ENCODE measurements around the gene MICAL3.

The MICAL3 gene

DNA sequence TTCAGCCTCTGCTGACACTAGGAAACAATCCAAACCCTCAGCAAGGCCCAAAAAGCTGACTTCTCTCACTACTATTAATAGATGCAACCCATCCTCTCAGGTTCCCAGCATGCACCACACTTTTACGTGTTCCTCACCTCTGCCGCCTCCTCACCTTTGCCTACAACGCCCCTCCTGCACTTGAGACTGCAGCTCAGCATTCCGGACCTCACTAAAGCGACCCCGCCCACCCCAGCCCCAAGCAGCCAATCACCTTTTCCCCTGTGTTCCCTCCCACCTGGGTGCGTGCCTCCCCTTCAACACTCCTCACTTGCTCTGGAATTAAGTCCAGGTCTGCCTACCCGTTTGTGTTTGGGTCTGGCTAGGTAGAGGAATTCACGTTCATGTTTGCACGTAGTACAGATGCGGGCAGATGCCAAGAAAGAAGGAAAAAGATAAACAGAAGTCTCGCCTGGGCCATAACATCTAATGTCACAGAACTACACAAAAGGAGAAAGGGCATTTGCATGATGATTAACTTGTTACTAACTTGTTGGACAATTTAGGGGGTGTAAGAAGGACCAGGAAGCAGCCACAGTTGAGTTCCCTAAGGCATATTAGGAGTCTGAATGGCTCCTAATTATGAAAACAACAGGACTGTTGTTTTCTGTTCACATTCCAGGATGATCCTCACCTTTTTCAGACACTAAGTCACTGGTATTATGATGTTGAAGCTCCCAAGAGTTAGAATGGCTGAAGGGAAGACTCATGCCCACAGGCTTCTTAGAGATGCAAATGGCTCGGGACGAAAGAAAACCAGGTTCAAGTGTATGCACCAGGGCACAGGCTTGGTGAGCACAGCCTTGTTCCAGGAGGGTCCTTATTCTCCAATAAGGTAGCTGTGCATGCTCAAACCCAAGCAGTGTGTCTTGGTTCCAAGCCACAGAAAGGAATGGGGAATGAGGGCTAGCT, 102.2 kb downstream of the MICAL3 start:
- H3K36me3 ChIP-seq (ENCODE audit: control insufficient read depth in 5 of 5, insufficient read depth in 5 of 5, low read length in 5 of 5): no peaks in the 10 kb centered on the region
- H3K4me1 ChIP-seq (ENCODE audit: control insufficient read depth in 5 of 5, insufficient read depth in 5 of 5, low read length in 5 of 5): peaks cover 5 to 52% (median 50%) of the 10 kb centered on the region in 5 donors
- no peaks in the 10 kb centered on the region for H3K27me3 ChIP-seq (ENCODE audit: control insufficient read depth in 5 of 5, insufficient read depth in 4 of 5, low read length in 5 of 5)
- no peak overlapping the region for H3K27ac ChIP-seq (ENCODE audit: low read depth, low read length)
- H3K4me3 ChIP-seq (ENCODE audit: low read depth in 1 of 5, low read length in 5 of 5): no peak overlapping the region
- H3K9ac ChIP-seq (ENCODE audit: low read length in 5 of 5): no peak overlapping the region
- no peaks in the 10 kb centered on the region for H3K9me3 ChIP-seq (ENCODE audit: control insufficient read depth in 5 of 5, low read length in 5 of 5)

DNA sequence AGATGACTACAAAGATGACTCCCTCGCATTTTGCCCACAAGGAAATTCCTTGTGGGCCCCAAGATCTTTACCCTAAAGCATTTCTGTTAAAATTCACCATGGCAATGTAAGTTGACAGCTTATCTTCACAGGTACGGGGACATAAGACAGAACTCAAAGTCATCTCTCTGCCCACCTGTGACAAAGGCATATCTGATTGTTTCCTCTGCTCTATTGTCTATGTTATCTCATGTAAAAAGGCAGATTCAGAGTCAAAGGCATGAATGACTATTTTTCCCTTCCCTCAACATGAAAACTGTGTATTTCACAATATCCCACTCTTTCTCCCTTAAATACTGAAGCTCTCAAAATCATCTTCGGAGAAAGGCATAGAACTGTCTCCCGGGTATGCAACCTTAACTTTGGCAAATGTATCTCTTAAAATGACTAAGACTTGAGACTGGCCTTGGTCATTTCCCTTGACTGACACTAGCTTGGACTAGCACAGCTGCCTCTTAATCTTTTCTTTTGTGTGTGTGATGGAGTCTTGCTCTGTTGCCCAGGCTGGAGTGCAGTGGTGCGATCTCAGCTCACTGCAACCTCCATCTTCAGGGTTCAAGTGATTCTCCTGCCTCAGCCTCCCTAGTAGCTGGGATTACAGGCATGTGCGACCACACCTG, 103.2 kb downstream of the MICAL3 start:
- H3K27ac ChIP-seq (ENCODE audit: low read depth, low read length): no peak overlapping the region
- peaks cover 5 to 52% (median 50%) of the 10 kb centered on the region in 5 donors for H3K4me1 ChIP-seq (ENCODE audit: control insufficient read depth in 5 of 5, insufficient read depth in 5 of 5, low read length in 5 of 5)
- no peaks in the 10 kb centered on the region for H3K27me3 ChIP-seq (ENCODE audit: control insufficient read depth in 5 of 5, insufficient read depth in 4 of 5, low read length in 5 of 5)
- H3K9me3 ChIP-seq (ENCODE audit: control insufficient read depth in 5 of 5, low read length in 5 of 5): no peaks in the 10 kb centered on the region
- H3K4me3 ChIP-seq (ENCODE audit: low read depth in 1 of 5, low read length in 5 of 5): no peak overlapping the region
- H3K36me3 ChIP-seq (ENCODE audit: control insufficient read depth in 5 of 5, insufficient read depth in 5 of 5, low read length in 5 of 5): no peaks in the 10 kb centered on the region
- H3K9ac ChIP-seq (ENCODE audit: low read length in 5 of 5): no peak overlapping the region

DNA sequence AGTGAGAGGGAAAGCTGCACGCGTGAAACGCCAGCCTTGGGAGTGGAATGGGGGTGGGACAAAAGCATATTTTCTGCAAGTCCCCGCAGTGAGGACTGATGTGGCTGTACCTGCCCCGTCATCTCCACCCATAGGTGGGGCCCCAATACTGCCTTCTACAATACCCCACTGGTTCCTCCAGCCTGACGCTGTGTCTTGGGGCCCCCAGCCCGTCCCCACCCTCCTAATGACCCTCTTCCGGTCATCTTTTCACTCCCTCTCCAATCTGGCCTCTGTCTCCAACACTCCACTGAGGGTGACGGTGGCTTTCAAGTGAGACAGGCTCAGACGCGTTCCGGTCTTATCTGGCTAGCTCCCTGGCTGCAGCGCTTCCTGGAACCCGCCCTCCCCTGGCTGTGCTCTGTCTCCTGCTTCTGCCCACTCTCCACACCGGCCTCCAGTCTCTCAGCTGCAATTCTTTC, 104.2 kb downstream of the MICAL3 start:
- H3K4me3 ChIP-seq (ENCODE audit: low read depth in 1 of 5, low read length in 5 of 5): no peak overlapping the region
- H3K36me3 ChIP-seq (ENCODE audit: control insufficient read depth in 5 of 5, insufficient read depth in 5 of 5, low read length in 5 of 5): no peaks in the 10 kb centered on the region
- no peaks in the 10 kb centered on the region for H3K9me3 ChIP-seq (ENCODE audit: control insufficient read depth in 5 of 5, low read length in 5 of 5)
- no peak overlapping the region for H3K9ac ChIP-seq (ENCODE audit: low read length in 5 of 5)
- H3K27me3 ChIP-seq (ENCODE audit: control insufficient read depth in 5 of 5, insufficient read depth in 4 of 5, low read length in 5 of 5): no peaks in the 10 kb centered on the region
- no peak overlapping the region for H3K27ac ChIP-seq (ENCODE audit: low read depth, low read length)
- peaks cover 5 to 47% (median 45%) of the 10 kb centered on the region in 5 donors for H3K4me1 ChIP-seq (ENCODE audit: control insufficient read depth in 5 of 5, insufficient read depth in 5 of 5, low read length in 5 of 5)

DNA sequence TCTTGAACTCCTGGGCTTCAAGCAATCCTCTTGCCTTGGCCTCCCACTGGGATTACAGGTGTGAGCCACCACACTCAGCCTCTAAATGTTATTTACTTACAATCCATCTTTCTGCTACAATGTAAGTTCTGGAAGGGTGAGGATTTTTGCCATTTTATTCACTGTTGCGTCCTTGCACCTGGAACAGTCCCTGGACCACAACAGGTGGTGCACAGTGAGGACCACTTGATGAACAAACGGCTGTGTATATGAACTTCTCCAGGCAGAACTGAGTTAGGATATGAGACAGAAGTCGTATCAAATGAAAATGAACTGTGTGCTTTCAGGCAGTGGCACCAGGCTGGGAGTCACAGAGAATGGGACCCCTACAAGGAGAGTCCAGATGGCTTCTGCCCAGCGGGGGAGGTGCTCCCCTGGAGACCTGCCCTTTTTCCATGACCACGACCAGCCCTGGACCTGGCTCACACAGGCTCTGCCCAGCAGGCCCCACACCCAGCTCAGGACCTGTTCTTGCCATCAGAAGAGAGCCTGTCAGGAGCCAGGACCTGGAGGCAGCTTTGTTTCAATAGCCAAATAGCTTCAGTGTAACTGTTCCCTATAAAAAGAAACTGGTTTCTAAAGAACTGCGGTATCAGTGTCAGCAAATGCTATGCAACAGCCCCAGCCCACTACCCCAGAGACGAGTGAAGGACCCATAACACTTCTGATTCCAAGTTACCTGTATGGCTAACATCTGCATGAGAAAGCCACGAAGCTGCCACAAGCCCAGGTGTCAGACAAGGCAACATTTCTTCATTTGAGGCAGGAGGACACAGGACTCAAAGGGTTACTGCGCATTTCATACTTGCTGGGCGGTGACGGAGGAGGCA, 104.9 kb downstream of the MICAL3 start:
- no peaks in the 10 kb centered on the region for H3K27me3 ChIP-seq (ENCODE audit: control insufficient read depth in 5 of 5, insufficient read depth in 4 of 5, low read length in 5 of 5)
- H3K9me3 ChIP-seq (ENCODE audit: control insufficient read depth in 5 of 5, low read length in 5 of 5): no peaks in the 10 kb centered on the region
- no peak overlapping the region for H3K27ac ChIP-seq (ENCODE audit: low read depth, low read length)
- H3K4me3 ChIP-seq (ENCODE audit: low read depth in 1 of 5, low read length in 5 of 5): no peak overlapping the region
- peaks cover 5 to 47% (median 40%) of the 10 kb centered on the region in 5 donors for H3K4me1 ChIP-seq (ENCODE audit: control insufficient read depth in 5 of 5, insufficient read depth in 5 of 5, low read length in 5 of 5)
- H3K9ac ChIP-seq (ENCODE audit: low read length in 5 of 5): no peak overlapping the region
- no peaks in the 10 kb centered on the region for H3K36me3 ChIP-seq (ENCODE audit: control insufficient read depth in 5 of 5, insufficient read depth in 5 of 5, low read length in 5 of 5)

DNA sequence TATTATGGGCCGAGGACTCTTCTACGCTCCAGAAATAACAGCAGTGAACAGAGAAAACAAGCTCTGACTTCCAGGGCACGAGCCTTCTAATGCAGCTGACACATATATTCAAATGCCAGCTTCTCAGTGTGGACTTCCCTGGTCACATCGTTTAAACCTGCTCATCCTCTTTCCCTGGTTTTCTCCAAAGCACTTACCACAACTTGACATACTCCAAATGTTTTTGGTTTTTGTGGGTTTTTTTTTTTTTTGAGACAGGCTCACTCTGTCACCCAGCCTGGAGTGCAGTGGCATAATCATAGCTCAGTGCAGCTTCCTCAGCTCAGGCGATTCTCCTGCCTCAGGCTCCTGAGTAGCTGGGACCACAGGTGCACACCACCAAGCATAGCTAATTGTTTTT, 105.5 kb downstream of the MICAL3 start:
- Histone ChIP-seq H3K4me3 (ENCODE audit: low read depth in 1 of 5, low read length in 5 of 5) (no peak overlapping the region), H3K27ac (ENCODE audit: low read depth, low read length) (no peak overlapping the region), H3K36me3 (ENCODE audit: control insufficient read depth in 5 of 5, insufficient read depth in 5 of 5, low read length in 5 of 5) (no peaks in the 10 kb centered on the region), H3K4me1 (ENCODE audit: control insufficient read depth in 5 of 5, insufficient read depth in 5 of 5, low read length in 5 of 5) (peaks cover 2 to 45% (median 33%) of the 10 kb centered on the region in 5 donors), H3K9ac (ENCODE audit: low read length in 5 of 5) (no peak overlapping the region), H3K27me3 (ENCODE audit: control insufficient read depth in 5 of 5, insufficient read depth in 4 of 5, low read length in 5 of 5) (no peaks in the 10 kb centered on the region), H3K9me3 (ENCODE audit: control insufficient read depth in 5 of 5, low read length in 5 of 5) (no peaks in the 10 kb centered on the region)

DNA sequence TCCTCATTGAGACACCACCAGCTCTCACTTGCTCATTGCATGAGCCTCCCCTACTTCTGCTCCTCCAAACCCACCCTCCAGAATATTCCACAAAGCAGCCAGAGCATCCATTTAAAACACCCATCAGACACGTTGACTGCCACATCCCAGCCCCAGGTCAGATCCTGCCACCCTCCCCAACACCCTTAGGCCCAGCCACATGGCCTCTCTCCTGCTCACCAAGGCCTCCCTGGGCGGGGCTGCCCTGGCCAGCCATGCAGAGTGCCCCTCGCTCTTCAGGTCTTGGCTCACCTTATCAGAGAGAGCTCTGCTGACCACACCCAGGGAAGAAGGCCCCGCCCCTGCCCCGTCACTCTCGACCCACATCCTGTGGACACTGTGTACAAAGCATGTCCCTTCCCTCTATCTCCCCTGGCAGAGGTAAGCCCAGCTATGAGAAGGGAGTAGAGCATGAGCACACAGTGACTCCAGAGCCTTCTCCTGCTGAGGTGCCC, 106.8 kb downstream of the MICAL3 start:
- H3K36me3 ChIP-seq (ENCODE audit: control insufficient read depth in 5 of 5, insufficient read depth in 5 of 5, low read length in 5 of 5): no peaks in the 10 kb centered on the region
- no peak overlapping the region for H3K9ac ChIP-seq (ENCODE audit: low read length in 5 of 5)
- H3K27ac ChIP-seq (ENCODE audit: low read depth, low read length): no peak overlapping the region
- no peaks in the 10 kb centered on the region for H3K9me3 ChIP-seq (ENCODE audit: control insufficient read depth in 5 of 5, low read length in 5 of 5)
- no peak overlapping the region for H3K4me3 ChIP-seq (ENCODE audit: low read depth in 1 of 5, low read length in 5 of 5)
- peaks cover 1 to 40% (median 24%) of the 10 kb centered on the region in 5 donors for H3K4me1 ChIP-seq (ENCODE audit: control insufficient read depth in 5 of 5, insufficient read depth in 5 of 5, low read length in 5 of 5)
- no peaks in the 10 kb centered on the region for H3K27me3 ChIP-seq (ENCODE audit: control insufficient read depth in 5 of 5, insufficient read depth in 4 of 5, low read length in 5 of 5)

DNA sequence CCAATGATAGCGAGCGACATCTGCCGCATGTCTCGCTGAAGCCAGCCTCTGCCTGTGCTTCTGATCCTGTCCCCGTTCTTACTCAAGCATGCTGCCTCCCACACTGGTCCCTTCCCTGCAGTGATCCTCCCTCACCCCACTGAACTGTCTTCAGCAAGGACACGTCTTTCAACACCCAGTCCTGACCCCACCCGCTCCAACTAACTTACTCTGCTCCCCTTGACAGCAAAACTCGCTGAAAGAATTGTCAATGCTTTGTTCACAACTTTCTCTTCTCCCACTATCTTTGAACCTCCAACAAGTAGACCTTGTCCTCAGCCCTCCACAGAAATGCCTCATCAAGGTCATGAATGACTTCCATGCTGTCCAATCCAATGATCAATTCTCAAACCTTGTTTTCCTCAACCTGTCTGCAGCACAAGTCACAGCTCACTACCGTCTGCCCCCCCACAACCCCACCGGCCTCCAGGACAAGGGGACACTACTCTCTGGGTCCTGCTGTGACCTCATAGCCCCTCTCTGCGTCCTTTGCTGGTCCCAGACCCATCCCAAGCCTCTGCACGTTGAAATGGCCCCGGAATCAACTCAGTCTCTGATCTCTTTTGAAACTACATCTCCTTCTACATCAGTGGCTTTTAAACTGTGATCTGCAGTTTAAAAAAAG, 108.0 kb downstream of the MICAL3 start:
- Histone ChIP-seq H3K4me1 (ENCODE audit: control insufficient read depth in 5 of 5, insufficient read depth in 5 of 5, low read length in 5 of 5) (peaks cover 0 to 35% (median 21%) of the 10 kb centered on the region in 5 donors), H3K27me3 (ENCODE audit: control insufficient read depth in 5 of 5, insufficient read depth in 4 of 5, low read length in 5 of 5) (no peaks in the 10 kb centered on the region)

DNA sequence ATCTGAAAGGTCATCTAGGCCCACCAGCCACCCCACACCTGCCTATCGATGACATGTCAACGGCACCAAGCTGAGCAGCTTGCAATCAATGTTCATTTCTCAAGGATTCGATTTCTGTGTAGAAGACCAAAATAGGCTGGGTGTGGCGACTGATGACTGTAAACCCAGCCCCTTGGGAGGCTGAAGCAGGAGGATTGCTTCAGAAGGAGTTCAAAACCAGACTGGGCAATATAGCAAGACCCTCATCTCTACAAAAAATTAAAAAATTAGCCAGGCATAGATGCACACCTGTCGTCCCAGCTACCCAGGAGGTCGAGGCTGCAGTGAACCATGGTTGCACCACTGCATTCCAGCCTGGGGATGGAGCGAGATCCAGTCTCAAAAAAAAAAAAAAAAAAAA, 108.7 kb downstream of the MICAL3 start:
- peaks cover 4 to 35% (median 24%) of the 10 kb centered on the region in 5 donors for H3K4me1 ChIP-seq (ENCODE audit: control insufficient read depth in 5 of 5, insufficient read depth in 5 of 5, low read length in 5 of 5)

More for the DNA sequence above, 108.0 kb downstream of the MICAL3 start:
- no peak overlapping the region for H3K9ac ChIP-seq (ENCODE audit: low read length in 5 of 5)
- no peak overlapping the region for H3K4me3 ChIP-seq (ENCODE audit: low read depth in 1 of 5, low read length in 5 of 5)
- no peak overlapping the region for H3K27ac ChIP-seq (ENCODE audit: low read depth, low read length)
- H3K36me3 ChIP-seq (ENCODE audit: control insufficient read depth in 5 of 5, insufficient read depth in 5 of 5, low read length in 5 of 5): no peaks in the 10 kb centered on the region
- H3K9me3 ChIP-seq (ENCODE audit: control insufficient read depth in 5 of 5, low read length in 5 of 5): no peaks in the 10 kb centered on the region

DNA sequence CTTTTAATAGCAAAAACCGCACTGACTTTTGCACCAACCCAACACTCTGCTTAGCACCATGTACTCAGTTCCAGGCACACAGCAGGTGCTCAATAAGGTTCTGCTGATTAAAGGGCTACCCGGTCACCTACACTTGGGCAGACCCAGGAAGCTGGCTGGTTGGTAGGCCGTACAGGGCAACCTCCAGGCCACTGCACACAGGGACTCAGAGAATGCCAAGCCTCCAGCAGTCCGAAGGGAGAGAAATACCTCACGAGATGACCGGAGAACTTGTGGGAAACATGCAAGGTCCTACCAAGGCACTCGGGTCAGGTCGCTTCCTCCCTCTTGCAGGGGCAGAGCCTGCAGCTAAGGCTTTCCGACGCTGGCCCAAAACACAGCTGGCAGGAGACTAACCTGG, 109.2 kb downstream of the MICAL3 start:
- H3K4me1 ChIP-seq (ENCODE audit: control insufficient read depth in 5 of 5, insufficient read depth in 5 of 5, low read length in 5 of 5): peaks cover 8 to 35% (median 24%) of the 10 kb centered on the region in 5 donors

More for the DNA sequence above, 108.7 kb downstream of the MICAL3 start:
- Histone ChIP-seq H3K27ac (ENCODE audit: low read depth, low read length) (no peak overlapping the region), H3K36me3 (ENCODE audit: control insufficient read depth in 5 of 5, insufficient read depth in 5 of 5, low read length in 5 of 5) (no peaks in the 10 kb centered on the region), H3K9me3 (ENCODE audit: control insufficient read depth in 5 of 5, low read length in 5 of 5) (no peaks in the 10 kb centered on the region), H3K4me3 (ENCODE audit: low read depth in 1 of 5, low read length in 5 of 5) (no peak overlapping the region), H3K9ac (ENCODE audit: low read length in 5 of 5) (no peak overlapping the region), H3K27me3 (ENCODE audit: control insufficient read depth in 5 of 5, insufficient read depth in 4 of 5, low read length in 5 of 5) (no peaks in the 10 kb centered on the region)

More for the DNA sequence above, 109.2 kb downstream of the MICAL3 start:
- Histone ChIP-seq H3K27ac (ENCODE audit: low read depth, low read length) (no peak overlapping the region), H3K4me3 (ENCODE audit: low read depth in 1 of 5, low read length in 5 of 5) (no peak overlapping the region), H3K9me3 (ENCODE audit: control insufficient read depth in 5 of 5, low read length in 5 of 5) (no peaks in the 10 kb centered on the region), H3K9ac (ENCODE audit: low read length in 5 of 5) (no peak overlapping the region), H3K36me3 (ENCODE audit: control insufficient read depth in 5 of 5, insufficient read depth in 5 of 5, low read length in 5 of 5) (no peaks in the 10 kb centered on the region), H3K27me3 (ENCODE audit: control insufficient read depth in 5 of 5, insufficient read depth in 4 of 5, low read length in 5 of 5) (no peaks in the 10 kb centered on the region)
